HUES48 (cell line): ENCODE results near the gene NUS1.
"Not testable (repeated sequence)": the region's sequence is repeated elsewhere in the genome, so short reads cannot be mapped to it uniquely, and the experiment has no call there.

Source experiments
- H3K27ac ChIP-seq: one replicate; pipeline ENCODE4 v1.7.0; 2013; ENCODE audit warnings: low read depth, low read length, inconsistent platforms
- H3K27me3 ChIP-seq: 2 replicates; pipeline ENCODE4 v1.6.1; 2013; ENCODE audit warnings: mild to moderate bottlenecking, low read length; ENCODE audit not compliant: control insufficient read depth, insufficient read depth
- H3K36me3 ChIP-seq: 2 replicates; pipeline ENCODE4 v1.6.1; 2013; ENCODE audit warnings: low read length; ENCODE audit not compliant: control insufficient read depth, insufficient read depth
- H3K4me1 ChIP-seq: 2 replicates; pipeline ENCODE4 v1.6.1; 2013; ENCODE audit warnings: mild to moderate bottlenecking, low read length; ENCODE audit not compliant: control insufficient read depth, insufficient read depth
- H3K4me3 ChIP-seq: 2 replicates; pipeline ENCODE4 v1.5.1; 2013; ENCODE audit warnings: mild to moderate bottlenecking, low read depth, low read length
- H3K9ac ChIP-seq: 2 replicates; pipeline ENCODE4 v1.6.1; 2013; ENCODE audit warnings: mild to moderate bottlenecking, low read depth, low read length, moderate library complexity
- H3K9me3 ChIP-seq: 2 replicates; pipeline ENCODE4 v1.6.1; 2013; ENCODE audit warnings: low read length; ENCODE audit not compliant: control insufficient read depth, insufficient read depth

NUS1 gene

DNA sequence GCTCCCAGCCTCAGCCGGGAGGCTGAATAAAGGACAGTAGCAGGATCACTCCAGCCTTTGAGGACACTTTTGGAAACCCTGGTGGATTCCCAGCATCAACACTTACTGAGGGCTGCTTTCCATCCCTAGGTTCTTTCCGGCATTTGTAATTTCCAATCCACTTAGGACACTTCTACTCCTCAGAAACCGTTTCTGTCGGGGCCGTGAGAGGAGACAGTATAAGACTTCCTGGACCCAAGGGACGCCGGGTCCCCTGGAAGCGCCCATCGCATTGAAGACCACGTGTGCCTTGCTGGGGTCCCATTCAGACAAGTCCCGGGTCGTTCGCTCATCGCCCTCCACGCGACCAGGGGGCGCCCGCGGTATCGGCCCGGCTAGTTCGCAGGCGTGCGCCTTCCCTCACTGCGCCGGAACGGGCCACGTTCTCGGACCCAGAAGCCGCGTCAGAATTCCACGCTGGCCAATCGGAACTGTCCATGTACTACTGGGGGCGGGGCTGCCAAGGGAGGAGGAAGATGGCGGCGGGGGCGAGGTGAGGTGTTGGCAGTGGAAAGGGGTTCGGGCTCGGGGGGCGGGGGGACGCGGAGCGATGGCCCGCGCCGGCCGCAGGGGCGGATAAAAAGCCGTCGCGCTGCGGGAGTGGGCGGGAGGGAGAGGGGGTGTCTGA, at the start of gene NUS1:
Gene NUS1 (plus strand): TSS at position 479 of the 667 bp plus-strand sequence. CDS start 202 bp downstream, outside the sequence.
- Histone ChIP-seq H3K9ac (peak within 1 kb of the TSS; percentile 88), H3K4me1 (peaks cover 14% of the 10 kb centered on the region; the same call in 1 of the 2 replicates), H3K36me3 (peaks cover 14% of the 10 kb centered on the region; the same call in 1 of the 2 replicates), H3K27me3 (no peaks in the 10 kb centered on the region), H3K4me3 (peak within 1 kb of the TSS; percentile 75), H3K27ac (no peak within 1 kb of the TSS), H3K9me3 (peaks cover 2% of the 10 kb centered on the region)

DNA sequence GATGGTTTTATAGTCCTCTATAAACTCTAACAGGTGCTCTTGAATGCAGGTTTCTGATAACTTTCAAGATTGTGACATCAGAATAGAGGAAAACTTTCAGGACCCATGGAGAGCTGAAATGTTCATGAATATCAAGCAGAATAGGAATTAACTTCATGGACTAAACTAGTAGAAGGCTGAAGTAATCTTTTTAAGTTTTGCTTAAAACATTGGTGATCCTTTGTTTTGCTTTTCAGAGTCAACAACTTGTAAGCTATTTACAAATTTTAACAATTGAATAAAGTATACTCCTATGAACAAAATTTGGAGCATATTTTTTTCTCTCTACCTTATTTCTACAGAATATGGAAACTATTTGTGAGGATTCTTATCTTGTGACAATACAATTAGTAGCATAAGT, 47.7 kb upstream of the NUS1 start:
- no peak overlapping the region for H3K4me3 ChIP-seq
- H3K27ac ChIP-seq = no peak overlapping the region
- no peak overlapping the region for H3K9ac ChIP-seq
- H3K36me3 ChIP-seq = no peaks in the 10 kb centered on the region
- peaks cover 60% of the 10 kb centered on the region for H3K9me3 ChIP-seq
- H3K4me1 ChIP-seq = no peaks in the 10 kb centered on the region
- no peaks in the 10 kb centered on the region for H3K27me3 ChIP-seq

DNA sequence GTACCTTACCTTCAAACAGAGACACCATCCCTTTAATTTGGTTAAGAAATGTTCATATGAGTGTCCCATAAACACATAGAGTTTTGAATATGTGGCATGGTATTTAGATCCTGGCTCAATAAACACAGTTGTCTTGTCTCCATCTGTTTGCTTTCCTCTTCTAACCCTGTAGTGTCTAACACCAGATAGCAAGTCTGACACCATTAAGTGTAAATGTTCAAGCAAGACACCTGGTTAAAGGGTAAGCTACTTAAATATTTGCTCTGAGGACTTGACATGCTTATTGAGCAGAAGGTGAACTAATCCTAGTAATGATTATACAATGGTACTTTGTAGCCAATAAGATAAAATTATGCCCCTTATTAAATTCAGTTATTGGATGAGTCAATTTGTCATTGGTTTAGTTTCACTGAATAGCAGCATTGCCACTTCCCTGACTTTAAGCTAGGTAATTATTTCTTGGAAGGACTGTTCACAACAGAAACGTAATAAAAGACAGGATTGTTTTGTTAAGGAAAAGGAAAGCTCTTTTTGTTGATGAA, 46.1 kb upstream of the NUS1 start:
- Histone ChIP-seq H3K27ac (no peak overlapping the region), H3K9ac (no peak overlapping the region), H3K4me3 (no peak overlapping the region), H3K4me1 (no peaks in the 10 kb centered on the region), H3K36me3 (no peaks in the 10 kb centered on the region), H3K27me3 (no peaks in the 10 kb centered on the region), H3K9me3 (peaks cover 48% of the 10 kb centered on the region)

DNA sequence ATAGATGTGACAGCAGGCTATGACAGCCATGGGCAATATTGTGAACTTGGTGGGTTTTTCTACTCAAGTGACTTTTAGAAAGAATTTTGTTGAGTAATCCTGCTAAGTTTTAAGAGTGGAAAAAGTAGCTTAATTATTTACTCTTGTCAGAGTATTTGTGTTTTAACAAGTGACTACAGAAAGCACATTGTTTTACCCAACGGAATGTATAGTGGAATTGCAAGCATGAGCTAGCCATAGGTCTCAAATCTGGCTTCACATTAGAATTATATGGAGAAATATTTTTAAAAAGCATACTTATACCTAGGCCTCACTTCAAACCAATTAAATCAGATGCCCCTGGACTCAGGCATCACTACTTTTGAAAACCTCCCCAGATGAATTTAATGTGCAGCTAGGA, 37.5 kb upstream of the NUS1 start:
- no peak overlapping the region for H3K9ac ChIP-seq
- H3K4me3 ChIP-seq = no peak overlapping the region
- H3K36me3 ChIP-seq = no peaks in the 10 kb centered on the region
- peaks cover 14% of the 10 kb centered on the region; the same call in 1 of the 2 replicates for H3K9me3 ChIP-seq
- H3K27ac ChIP-seq = no peak overlapping the region
- no peaks in the 10 kb centered on the region for H3K27me3 ChIP-seq
- H3K4me1 ChIP-seq = no peaks in the 10 kb centered on the region

DNA sequence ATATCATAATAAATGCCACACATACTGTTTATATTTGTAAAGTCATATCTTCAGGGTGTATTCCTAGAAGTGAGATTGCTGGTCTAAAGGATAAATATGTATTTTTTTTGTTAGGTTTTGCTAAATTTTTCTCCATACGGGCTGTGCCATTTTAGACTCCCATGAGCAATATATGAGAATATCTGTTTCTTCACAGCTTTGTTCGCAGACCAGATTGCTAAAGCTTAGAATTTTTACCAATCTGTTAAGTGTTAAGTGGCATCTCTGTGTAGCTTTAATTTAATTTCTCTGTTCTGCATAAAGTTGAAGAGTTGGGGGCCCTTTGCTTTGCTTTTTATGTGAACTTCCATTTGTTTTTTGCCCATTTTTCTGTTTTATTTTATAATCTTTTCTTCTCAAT, 32.3 kb upstream of the NUS1 start:
- H3K4me1 ChIP-seq = no peaks in the 10 kb centered on the region
- no peak overlapping the region for H3K9ac ChIP-seq
- no peak overlapping the region for H3K27ac ChIP-seq
- no peaks in the 10 kb centered on the region for H3K27me3 ChIP-seq
- H3K36me3 ChIP-seq = no peaks in the 10 kb centered on the region
- no peak overlapping the region for H3K4me3 ChIP-seq
- peaks cover 9% of the 10 kb centered on the region; the same call in 1 of the 2 replicates for H3K9me3 ChIP-seq

DNA sequence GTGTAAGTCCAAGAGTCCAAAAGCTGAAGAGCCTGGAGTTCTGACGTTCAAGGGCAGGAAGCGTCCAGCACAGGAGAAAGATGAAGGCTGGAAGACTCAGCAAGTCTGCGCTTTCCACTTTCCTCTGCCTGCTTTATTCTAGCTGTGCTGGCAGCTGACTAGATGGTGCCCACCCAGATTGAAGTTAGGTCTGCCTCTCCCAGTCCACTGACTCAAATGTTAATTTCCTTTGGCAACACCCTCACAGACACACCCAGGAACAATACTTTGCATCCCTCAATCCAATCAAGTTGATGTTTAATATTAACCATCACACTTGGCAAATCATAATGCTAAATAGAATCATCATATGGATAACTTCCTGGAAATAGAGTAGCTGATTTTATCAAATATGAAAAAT, 23.3 kb upstream of the NUS1 start:
- not testable (repeated sequence) for H3K27me3 ChIP-seq, H3K9me3 ChIP-seq, H3K4me3 ChIP-seq, H3K9ac ChIP-seq, H3K36me3 ChIP-seq, H3K4me1 ChIP-seq, H3K27ac ChIP-seq

DNA sequence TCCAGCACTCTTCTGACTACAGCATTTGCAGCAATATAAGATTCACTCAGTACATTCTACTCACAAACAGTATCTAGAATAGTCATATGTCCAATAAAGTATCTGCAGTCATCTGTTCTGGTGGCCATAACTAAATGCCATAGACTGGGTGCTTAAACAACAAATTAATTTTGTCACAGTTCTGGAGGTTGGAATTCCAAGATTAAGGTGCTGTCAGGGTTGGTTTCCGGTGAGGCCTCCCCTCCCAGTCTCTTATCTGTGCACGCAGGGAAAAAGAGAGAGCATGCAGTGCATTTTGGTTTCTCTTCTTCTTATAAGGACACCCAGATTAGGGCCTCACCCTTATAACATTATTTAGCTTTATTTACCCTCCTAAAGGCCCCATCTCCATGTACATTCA, 21.3 kb upstream of the NUS1 start:
- no peaks in the 10 kb centered on the region for H3K9me3 ChIP-seq
- no peak overlapping the region for H3K27ac ChIP-seq
- no peak overlapping the region for H3K9ac ChIP-seq
- H3K4me3 ChIP-seq = no peak overlapping the region
- no peaks in the 10 kb centered on the region for H3K36me3 ChIP-seq
- no peaks in the 10 kb centered on the region for H3K4me1 ChIP-seq
- no peaks in the 10 kb centered on the region for H3K27me3 ChIP-seq

GRCh38 chr6:117655380-117655779, 19.9 kb upstream of the NUS1 start:
- no peak overlapping the region for H3K9ac ChIP-seq
- H3K27me3 ChIP-seq = no peaks in the 10 kb centered on the region
- H3K9me3 ChIP-seq = no peaks in the 10 kb centered on the region
- H3K4me3 ChIP-seq = no peak overlapping the region
- no peak overlapping the region for H3K27ac ChIP-seq
- H3K36me3 ChIP-seq = no peaks in the 10 kb centered on the region
- H3K4me1 ChIP-seq = no peaks in the 10 kb centered on the region

- Histone ChIP-seq H3K9me3 (peaks cover 8% of the 10 kb centered on the region), H3K27ac (no peak overlapping the region), H3K9ac (no peak overlapping the region), H3K4me1 (no peaks in the 10 kb centered on the region), H3K27me3 (no peaks in the 10 kb centered on the region), H3K36me3 (no peaks in the 10 kb centered on the region), H3K4me3 (no peak overlapping the region)
These were observed 8.4 kb upstream of the NUS1 start for GRCh38 chr6:117666881-117667280.

- Histone ChIP-seq H3K4me3 (no peak overlapping the region), H3K27ac (no peak overlapping the region), H3K36me3 (no peaks in the 10 kb centered on the region), H3K27me3 (no peaks in the 10 kb centered on the region), H3K9me3 (peaks cover 8% of the 10 kb centered on the region), H3K4me1 (no peaks in the 10 kb centered on the region), H3K9ac (no peak overlapping the region)
These were observed 6.5 kb upstream of the NUS1 start for GRCh38 chr6:117668736-117669135.

GRCh38 chr6:117674503-117674902, 766 bp upstream of the NUS1 start:
- Histone ChIP-seq H3K27ac (no peak overlapping the region), H3K27me3 (no peaks in the 10 kb centered on the region), H3K9me3 (peaks cover 8% of the 10 kb centered on the region)

More at GRCh38 chr6:117674503-117674902, 766 bp upstream of the NUS1 start:
- peaks cover 14% of the 10 kb centered on the region; the same call in 1 of the 2 replicates for H3K4me1 ChIP-seq
- H3K9ac ChIP-seq = peak overlapping the region; percentile 71
- peak overlapping the region; percentile 75 for H3K4me3 ChIP-seq
- H3K36me3 ChIP-seq = peaks cover 8% of the 10 kb centered on the region; the same call in 1 of the 2 replicates
